Activated T-helper 1 cell treated with anti-CD3 and anti-CD28 coated beads, Interleukin-12 subunit alpha, Interleukin-12 subunit beta, Interleukin-2, Interleukin-4 antibody, amounts not matched to agents 30 ng/mL and 10 ng/mL and 1 ng/mL, durations not matched to agents 14 hours and 24 hours and 36 hours (primary cell): ENCODE results near the gene CHST11. TPM values are rescaled to one million over a fixed set of nuclear protein-coding genes. Genes with fewer than 3 reads are reported as not detected.

Source experiments
- DNase-seq: peaks from one replicate; pipeline ENCODE4 v3.0.0; 2021; ENCODE audit warnings: low spot score
- H3K27ac Mint-ChIP-seq: one replicate; pipeline ENCODE4 v1.8.0; 2021; ENCODE audit warnings: mild to moderate bottlenecking, mixed read lengths
- H3K27me3 Mint-ChIP-seq: one replicate; pipeline ENCODE4 v1.8.0; 2022; ENCODE audit warnings: mild to moderate bottlenecking, moderate library complexity, mixed read lengths; ENCODE audit not compliant: insufficient read depth
- H3K36me3 Mint-ChIP-seq: one replicate; pipeline ENCODE4 v1.8.0; 2021; ENCODE audit warnings: low read depth, mixed read lengths
- H3K4me1 Mint-ChIP-seq: one replicate; pipeline ENCODE4 v1.8.0; 2021; ENCODE audit warnings: low read depth, mixed read lengths
- H3K4me3 Mint-ChIP-seq: one replicate; pipeline ENCODE4 v1.8.0; 2021; ENCODE audit warnings: mild to moderate bottlenecking, moderate library complexity, mixed read lengths
- H3K9me3 Mint-ChIP-seq: one replicate; pipeline ENCODE4 v1.8.0; 2021; ENCODE audit warnings: mixed read lengths
- intact Hi-C: fragments of 100-400 bp; cut with micrococcal nuclease; formaldehyde crosslinking; loops from one replicate; pipeline ENCODE4 v1.15.1; 2024
- total RNA-seq: library from RNA; stranded (reverse); gene quantifications from 2 replicates; pipeline ENCODE4 v1.2.3, GENCODE V29; 2022

Gene CHST11
- total RNA-seq, 1 donor from 2014 or later, result 70.7 TPM

DNA sequence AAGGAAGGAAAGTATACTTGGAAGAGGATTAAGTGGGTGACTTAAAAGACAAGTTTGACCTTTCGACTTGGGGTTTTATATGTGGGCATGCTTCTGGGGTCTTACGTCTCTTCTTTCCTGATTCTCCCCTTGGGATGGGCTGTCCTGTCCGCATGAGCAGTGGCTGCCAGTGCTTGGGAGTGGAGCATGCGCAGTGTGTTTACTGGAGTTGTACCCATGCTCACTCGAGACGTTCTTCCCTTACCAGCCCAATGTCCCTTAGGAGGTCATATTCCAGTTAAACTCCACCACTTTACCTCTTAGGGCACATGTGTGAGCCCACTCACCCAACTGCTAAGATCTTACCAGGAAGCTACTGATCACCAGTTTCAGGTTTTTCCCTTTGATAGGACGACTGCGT, 20.0 kb upstream of the CHST11 start:
- no peak for DNase-seq
- no peak overlapping the region for H3K27ac Mint-ChIP-seq
- peaks cover 7% of the 10 kb centered on the region for H3K27me3 Mint-ChIP-seq
- H3K9me3 Mint-ChIP-seq, result no peaks in the 10 kb centered on the region
- no peaks in the 10 kb centered on the region for H3K4me1 Mint-ChIP-seq
- no peak overlapping the region for H3K4me3 Mint-ChIP-seq
- intact Hi-C loops, result no loop called here
- H3K36me3 Mint-ChIP-seq, result peaks cover 3% of the 10 kb centered on the region

DNA sequence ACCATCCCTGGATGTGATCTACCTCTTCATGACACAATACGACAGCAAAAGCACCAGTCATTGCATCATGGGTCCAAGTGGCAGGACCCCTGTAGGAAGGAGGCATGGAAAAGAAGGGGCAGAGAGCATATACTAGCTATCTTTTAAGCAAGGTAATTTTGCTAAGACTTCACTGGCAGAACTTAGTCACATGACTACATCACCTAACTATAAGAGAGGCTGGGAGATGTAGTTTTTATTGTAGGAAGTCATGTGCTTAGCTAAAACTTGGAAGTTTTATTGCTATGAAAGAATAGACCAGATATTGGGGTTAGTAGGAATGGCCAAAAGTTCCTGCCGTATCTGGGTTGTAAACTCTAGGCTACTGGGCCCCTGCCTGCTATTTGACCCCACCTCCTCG, 18.6 kb upstream of the CHST11 start:
- DNase-seq, result no peak
- Mint-ChIP-seq H3K36me3 (peaks cover 3% of the 10 kb centered on the region), H3K9me3 (no peaks in the 10 kb centered on the region), H3K4me1 (no peaks in the 10 kb centered on the region), H3K4me3 (no peak overlapping the region), H3K27me3 (peaks cover 4% of the 10 kb centered on the region), H3K27ac (no peak overlapping the region)
- intact Hi-C loops, result no loop called here

DNA sequence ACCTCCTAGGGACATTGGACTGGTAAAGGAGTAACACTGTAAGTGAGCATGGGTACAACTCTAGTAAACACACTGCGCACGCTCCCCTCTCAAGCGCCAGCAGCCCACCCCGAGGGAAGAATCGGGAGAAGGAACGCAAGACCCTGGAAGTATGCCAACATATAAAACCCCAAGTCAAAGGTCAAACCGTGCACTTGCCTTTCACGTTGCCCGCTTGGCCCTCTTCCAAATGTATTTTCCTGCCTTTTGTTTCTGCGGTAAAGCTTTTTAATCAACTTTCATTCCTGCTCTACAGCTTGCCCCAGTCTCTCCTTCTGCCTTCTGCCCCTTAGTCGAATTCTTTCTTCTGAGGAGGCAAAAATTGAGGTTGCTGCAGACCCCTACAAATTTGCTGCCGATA, 17.6 kb upstream of the CHST11 start:
- no peaks in the 10 kb centered on the region for H3K4me1 Mint-ChIP-seq
- H3K36me3 Mint-ChIP-seq, result peaks cover 3% of the 10 kb centered on the region
- no peak overlapping the region for H3K4me3 Mint-ChIP-seq
- intact Hi-C loops, result no loop called here
- H3K27me3 Mint-ChIP-seq, result peaks cover 4% of the 10 kb centered on the region
- no peak overlapping the region for H3K27ac Mint-ChIP-seq
- H3K9me3 Mint-ChIP-seq, result no peaks in the 10 kb centered on the region
- DNase-seq, result no peak

DNA sequence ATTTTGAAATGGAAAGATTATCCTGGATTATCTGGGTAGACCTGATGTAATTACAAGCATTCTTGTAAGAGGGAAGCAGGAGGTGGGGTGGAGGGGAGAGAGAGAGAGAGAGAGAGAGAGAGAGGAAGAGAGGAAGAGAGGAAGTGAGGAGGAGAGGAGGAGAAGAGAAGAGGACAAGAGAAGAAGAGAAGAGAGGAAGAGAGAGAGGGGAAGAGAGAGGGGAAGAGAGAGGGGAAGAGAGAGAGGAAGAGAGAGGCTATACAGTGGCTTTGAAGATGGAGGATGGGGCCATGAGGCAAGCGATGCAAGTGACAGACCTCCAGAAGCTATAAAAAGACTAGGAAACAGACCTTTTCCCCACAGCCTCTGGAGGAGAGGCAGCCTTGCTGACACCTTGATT, 13.7 kb upstream of the CHST11 start:
- no peaks in the 10 kb centered on the region for H3K9me3 Mint-ChIP-seq

DNA sequence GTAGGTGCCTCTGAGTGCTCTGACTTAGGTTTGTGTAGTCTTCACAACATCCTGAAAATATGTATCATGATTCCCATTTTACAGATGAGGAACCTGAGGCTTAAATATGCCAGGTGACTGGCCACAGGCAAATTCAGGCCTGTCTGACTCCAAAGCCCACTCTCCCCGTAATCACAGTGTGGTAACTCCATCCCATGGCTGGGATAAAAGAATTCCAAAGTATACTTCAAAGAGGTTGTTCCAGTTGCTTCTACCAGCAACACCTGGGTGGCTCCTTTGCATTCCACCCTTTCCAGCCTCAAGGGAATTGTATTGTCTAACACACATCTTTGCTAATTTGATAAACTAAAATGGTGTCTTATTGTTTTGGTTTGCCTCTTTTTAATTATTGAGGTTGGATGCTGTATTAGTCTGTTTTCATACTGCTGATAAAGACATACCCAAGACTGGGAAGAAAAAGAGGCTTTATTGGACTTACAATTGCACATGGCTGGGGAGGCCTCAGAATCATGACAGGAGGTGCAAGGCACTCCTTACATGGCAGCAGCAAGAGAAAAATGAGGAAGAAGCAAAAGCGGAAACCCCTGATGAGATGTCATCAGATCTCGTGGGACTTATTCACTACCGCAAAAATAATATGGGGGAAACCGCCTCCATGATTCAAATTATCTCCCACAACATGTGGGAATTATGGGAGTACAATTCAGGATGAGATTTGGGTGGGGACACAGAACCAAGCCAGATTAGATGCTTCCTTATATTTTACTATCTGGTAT, 9.9 kb upstream of the CHST11 start:
- peaks cover 2% of the 10 kb centered on the region for H3K27me3 Mint-ChIP-seq

More for the DNA sequence above, 13.7 kb upstream of the CHST11 start:
- no peaks in the 10 kb centered on the region for H3K36me3 Mint-ChIP-seq
- H3K27ac Mint-ChIP-seq, result no peak overlapping the region
- H3K27me3 Mint-ChIP-seq, result peaks cover 2% of the 10 kb centered on the region
- no peaks in the 10 kb centered on the region for H3K4me1 Mint-ChIP-seq
- no peak for DNase-seq
- no peak overlapping the region for H3K4me3 Mint-ChIP-seq
- intact Hi-C loops, result no loop called here

DNA sequence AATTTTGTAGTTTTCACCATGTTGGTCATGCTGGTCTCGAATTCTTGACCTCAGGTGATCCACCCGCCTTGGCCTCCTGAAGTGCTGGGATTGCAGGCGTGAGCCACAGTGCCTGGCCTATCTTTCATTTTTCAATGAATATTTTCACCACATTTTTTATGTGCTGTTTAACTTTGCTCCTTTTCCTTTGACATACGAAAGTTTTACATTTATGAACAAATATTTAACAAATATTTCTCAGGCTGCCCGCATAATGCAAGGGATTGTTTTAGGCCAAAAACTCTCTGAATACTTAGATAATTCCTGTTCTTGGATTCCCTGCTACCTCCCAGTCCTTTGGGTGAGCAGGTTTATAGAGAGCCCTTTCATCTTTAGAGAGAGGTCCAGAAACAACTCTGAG, 8.7 kb upstream of the CHST11 start:
- DNase-seq, result no peak
- H3K4me1 Mint-ChIP-seq, result no peaks in the 10 kb centered on the region
- H3K4me3 Mint-ChIP-seq, result no peak overlapping the region
- no peak overlapping the region for H3K27ac Mint-ChIP-seq
- peaks cover under 1% of the 10 kb centered on the region for H3K27me3 Mint-ChIP-seq
- H3K9me3 Mint-ChIP-seq, result peaks cover 4% of the 10 kb centered on the region
- H3K36me3 Mint-ChIP-seq, result no peaks in the 10 kb centered on the region
- intact Hi-C loops, result no loop called here

More for the DNA sequence above, 9.9 kb upstream of the CHST11 start:
- intact Hi-C loops, result no loop called here
- H3K4me3 Mint-ChIP-seq, result no peak overlapping the region
- DNase-seq, result no peak
- H3K9me3 Mint-ChIP-seq, result peaks cover 4% of the 10 kb centered on the region
- no peaks in the 10 kb centered on the region for H3K36me3 Mint-ChIP-seq
- no peaks in the 10 kb centered on the region for H3K4me1 Mint-ChIP-seq
- no peak overlapping the region for H3K27ac Mint-ChIP-seq

DNA sequence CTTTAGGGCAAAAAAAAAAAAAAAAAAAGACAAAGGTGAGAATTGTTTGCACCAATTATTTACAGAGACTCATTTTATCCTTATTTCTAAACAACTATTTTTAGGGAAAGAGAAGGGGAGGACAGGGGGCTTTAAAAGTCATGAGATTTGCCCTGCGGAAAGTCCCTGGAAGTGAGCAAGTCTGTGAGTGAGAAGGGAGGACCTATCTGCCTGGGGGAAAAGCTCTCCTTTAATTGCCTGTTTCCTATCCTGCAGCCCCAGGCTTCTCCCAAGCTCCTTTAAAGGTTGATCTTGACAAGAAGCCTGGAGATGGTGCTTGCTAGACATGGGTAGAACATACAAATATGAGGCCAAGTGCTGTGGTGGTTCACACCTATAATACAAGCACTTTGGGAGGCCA, 8.3 kb upstream of the CHST11 start:
- H3K27ac Mint-ChIP-seq, result no peak overlapping the region
- intact Hi-C loops, result no loop called here
- H3K4me3 Mint-ChIP-seq, result no peak overlapping the region
- H3K27me3 Mint-ChIP-seq, result no peaks in the 10 kb centered on the region
- no peaks in the 10 kb centered on the region for H3K4me1 Mint-ChIP-seq
- H3K36me3 Mint-ChIP-seq, result peaks cover 2% of the 10 kb centered on the region
- peaks cover 4% of the 10 kb centered on the region for H3K9me3 Mint-ChIP-seq
- no peak for DNase-seq

DNA sequence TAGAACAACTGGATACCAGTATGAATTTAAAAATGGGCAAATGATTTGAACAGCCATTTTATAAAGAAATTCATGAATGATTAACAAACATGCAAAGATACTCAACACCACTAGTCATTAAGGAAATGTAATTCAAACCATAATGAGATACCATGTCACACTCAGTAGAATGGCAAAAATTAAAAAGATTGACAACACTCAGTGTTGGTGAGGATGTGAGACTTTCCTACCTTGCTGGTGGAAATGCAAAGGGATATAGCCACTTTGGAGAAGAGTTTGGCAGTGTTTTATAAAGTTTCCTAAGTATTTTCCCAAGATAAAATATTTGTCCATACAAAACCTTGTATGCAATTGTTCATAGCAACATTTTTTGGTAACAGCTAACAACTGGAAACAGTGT, 6.0 kb upstream of the CHST11 start:
- Mint-ChIP-seq H3K36me3 (peaks cover 5% of the 10 kb centered on the region), H3K27ac (no peak overlapping the region), H3K4me3 (no peak overlapping the region), H3K9me3 (peaks cover 4% of the 10 kb centered on the region), H3K27me3 (no peaks in the 10 kb centered on the region), H3K4me1 (peaks cover 6% of the 10 kb centered on the region)
- DNase-seq, result no peak
- intact Hi-C loops, result loop anchor here (10.0 kb wide), 1 partner anchor 424 kb away; no protein-coding TSS in a partner anchor

DNA sequence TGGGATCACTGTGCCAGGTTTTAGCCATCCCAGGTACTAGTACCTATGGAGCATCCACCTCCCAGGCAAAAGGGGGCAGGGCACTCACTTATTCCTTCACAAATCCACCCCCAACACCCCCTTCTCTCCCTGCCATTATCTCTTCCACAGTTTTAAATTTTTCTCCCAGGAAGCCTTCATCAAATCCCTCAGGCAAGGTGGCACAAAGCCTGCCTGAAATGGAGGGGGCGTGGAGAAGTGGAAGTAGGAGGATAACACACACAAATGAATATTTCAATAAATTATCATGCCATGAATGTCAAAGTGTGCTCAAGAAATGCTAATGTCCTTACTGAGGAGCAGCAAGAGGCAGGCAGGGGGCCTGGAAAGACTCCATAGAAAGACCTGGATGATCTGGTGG, 4.7 kb upstream of the CHST11 start:
- no peaks in the 10 kb centered on the region for H3K27me3 Mint-ChIP-seq
- H3K4me1 Mint-ChIP-seq, result peaks cover 17% of the 10 kb centered on the region
- H3K27ac Mint-ChIP-seq, result no peak overlapping the region
- DNase-seq, result no peak
- H3K9me3 Mint-ChIP-seq, result peaks cover 4% of the 10 kb centered on the region
- intact Hi-C loops, result loop anchor here (10.0 kb wide), 1 partner anchor 423 kb away; no protein-coding TSS in a partner anchor
- H3K4me3 Mint-ChIP-seq, result no peak overlapping the region
- H3K36me3 Mint-ChIP-seq, result peaks cover 5% of the 10 kb centered on the region

DNA sequence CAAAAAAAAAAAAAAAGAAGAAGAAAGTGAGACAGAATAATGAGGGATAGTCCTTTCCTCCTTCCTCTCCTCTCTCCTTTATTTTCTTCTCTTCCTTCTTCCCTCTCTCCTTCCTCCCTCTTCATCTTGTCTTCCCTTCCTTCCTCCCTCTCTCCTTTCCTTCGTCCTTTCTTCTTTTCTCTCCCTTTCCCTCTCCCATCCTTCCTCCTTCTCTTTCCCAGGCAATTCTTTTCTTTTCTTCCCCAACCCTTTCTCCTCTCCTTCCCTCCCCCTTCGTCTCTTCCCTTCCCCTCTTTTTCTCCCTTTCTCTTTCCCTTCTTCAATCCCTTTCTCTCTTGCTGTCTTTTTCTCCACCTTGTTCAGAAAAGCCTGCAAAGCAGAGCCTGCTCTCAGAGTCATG, 3.6 kb upstream of the CHST11 start:
- Mint-ChIP-seq H3K36me3 (peaks cover 9% of the 10 kb centered on the region), H3K4me3 (no peak overlapping the region), H3K27ac (no peak overlapping the region), H3K9me3 (peaks cover 4% of the 10 kb centered on the region), H3K4me1 (peaks cover 17% of the 10 kb centered on the region), H3K27me3 (no peaks in the 10 kb centered on the region)
- DNase-seq, result no peak
- intact Hi-C loops, result loop anchor here (10.0 kb wide), 1 partner anchor 422 kb away; no protein-coding TSS in a partner anchor

DNA sequence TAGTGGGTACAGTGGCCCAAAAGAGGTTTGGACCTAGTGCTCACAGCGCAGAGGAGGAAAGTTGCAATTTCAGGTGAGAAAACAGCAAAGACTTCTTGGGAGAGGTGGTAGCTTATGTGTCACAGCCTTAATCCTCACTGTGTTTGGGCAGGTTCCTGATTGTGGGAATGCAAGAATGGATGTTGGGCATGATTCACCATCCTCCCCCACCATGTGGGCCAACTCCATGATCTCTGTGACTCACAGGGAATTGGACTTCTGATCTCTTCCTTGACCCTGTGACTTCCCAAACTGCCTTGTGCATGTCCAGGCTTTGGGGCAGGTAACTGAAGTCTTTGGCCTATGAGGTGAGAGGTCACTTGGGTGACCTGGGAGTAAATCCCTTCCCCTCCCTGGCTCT, 1.8 kb upstream of the CHST11 start:
- Mint-ChIP-seq H3K4me1 (peaks cover 30% of the 10 kb centered on the region), H3K27me3 (no peaks in the 10 kb centered on the region), H3K9me3 (peaks cover 4% of the 10 kb centered on the region), H3K4me3 (peak overlapping the region; percentile 94), H3K27ac (peak overlapping the region; percentile 31), H3K36me3 (peaks cover 11% of the 10 kb centered on the region)
- no peak for DNase-seq
- intact Hi-C loops, result loop anchor here (5.0 to 10.0 kb wide), 3 partner anchors 233 to 597 kb away; no protein-coding TSS in a partner anchor

DNA sequence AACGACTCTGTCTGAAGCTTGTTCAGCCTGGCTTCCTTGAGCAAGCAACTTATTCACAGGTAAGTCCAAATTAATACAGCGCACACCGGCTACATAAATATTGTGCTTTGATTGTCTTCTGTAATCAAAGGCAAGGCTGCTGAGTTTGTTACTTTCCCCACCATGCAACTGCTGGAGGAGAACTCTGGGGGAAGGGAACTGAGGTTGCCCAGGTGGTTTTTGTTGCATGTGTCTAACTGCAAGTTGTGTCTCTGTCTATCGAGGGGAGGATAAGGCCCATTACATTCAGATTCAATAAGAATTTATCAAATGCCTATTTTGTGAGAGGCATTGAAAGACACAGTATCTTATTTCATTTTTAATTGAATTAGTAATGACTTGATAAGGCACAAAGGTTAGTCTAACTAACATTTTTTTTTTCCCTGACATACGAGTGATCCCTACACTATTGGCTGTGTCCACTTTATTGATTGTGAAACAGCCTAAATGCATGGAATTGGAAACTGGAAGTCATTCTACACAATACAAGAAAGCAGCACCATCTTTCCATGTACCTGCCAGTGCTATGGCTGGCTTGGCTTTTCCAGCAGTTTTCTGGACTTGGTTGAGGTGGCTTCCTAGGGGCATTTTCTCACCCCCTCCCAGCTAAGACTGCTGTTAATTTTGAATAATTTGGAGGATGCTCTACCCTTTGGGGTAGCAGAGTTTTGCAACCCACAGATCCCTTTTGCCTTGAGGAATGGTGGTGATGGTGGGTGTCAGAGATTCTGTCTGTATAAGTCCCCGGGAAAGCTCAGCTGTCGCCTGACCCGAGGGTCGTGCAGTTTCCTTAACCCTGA, 951 bp upstream of the CHST11 start:
- Mint-ChIP-seq H3K4me1 (peaks cover 37% of the 10 kb centered on the region), H3K4me3 (peak overlapping the region; percentile 94), H3K27me3 (no peaks in the 10 kb centered on the region), H3K27ac (peak overlapping the region; percentile 97), H3K9me3 (peaks cover 4% of the 10 kb centered on the region), H3K36me3 (peaks cover 13% of the 10 kb centered on the region)
- intact Hi-C loops, result loop anchor here (1.0 to 10.0 kb wide), 16 partner anchors 28 to 651 kb away; partner anchors contain the start of genes SLC41A2 and WASHC4
- no peak for DNase-seq
